Sigmoid colon (tissue), 7 donors: ENCODE results near the gene NRAP. TPM values are rescaled to one million over a fixed set of nuclear protein-coding genes. Genes with fewer than 3 reads are reported as not detected.

Experiments used
- DNase-seq: peaks from one replicate; pipeline ENCODE4 v3.0.0-alpha.2; 2019
- H3K27ac ChIP-seq, 4 donors: fragments of 200-600 bp; sonication (generic); one replicate each; pipeline ENCODE4 v1.5.1; 2016 to 2019; ENCODE audit warnings: mild to moderate bottlenecking in 1 of 4
- H3K27me3 ChIP-seq, 3 donors: fragments of 200-600 bp; sonication (generic); one replicate each; pipeline ENCODE4 v1.5.1; 2019; ENCODE audit warnings: mild to moderate bottlenecking in 1 of 3
- H3K36me3 ChIP-seq, 4 donors: fragments of 200-600 bp; sonication (generic); one replicate each; pipeline ENCODE4 v1.5.1; 2016 to 2019
- H3K4me1 ChIP-seq, 4 donors: fragments of 200-600 bp; sonication (generic); one replicate each; pipeline ENCODE4 v1.5.1; 2017 to 2019
- H3K4me3 ChIP-seq, 4 donors: fragments of 200-600 bp; sonication (generic); one replicate each; pipeline ENCODE4 v1.5.1; 2017 to 2019; ENCODE audit warnings: mild to moderate bottlenecking in 2 of 4, moderate library complexity in 1 of 4
- H3K9me3 ChIP-seq, 4 donors: fragments of 200-600 bp in 3 of 4; sonication (generic) in 3 of 4; one replicate each; pipeline versions ENCODE4 v1.5.1 to v1.6.1; 2013 to 2019
- EP300 ChIP-seq, 4 donors: sonication (generic); formaldehyde crosslinking; IDR thresholded peaks; one replicate each; pipeline ENCODE4 v1.6.1; 2017; ENCODE audit warnings: antibody characterized with exemption in 4 of 4
- POLR2A ChIP-seq, 2 donors: fragments of 450-650 bp; IDR thresholded peaks; one replicate each; pipeline ENCODE4 v1.6.1; 2016; ENCODE audit warnings: antibody characterized with exemption in 2 of 2, mild to moderate bottlenecking in 2 of 2, moderate library complexity in 2 of 2
- POLR2AphosphoS5 ChIP-seq, 4 donors: sonication (generic); formaldehyde crosslinking; IDR thresholded peaks; one replicate each; pipeline ENCODE4 v1.6.1; 2017; ENCODE audit warnings: antibody characterized with exemption in 4 of 4
- WGBS, 2 donors: extraction: QIAGEN DNeasy Blood & Tissue Kit; methylation state at CpG; one replicate each; pipeline ENCODE4 v1.1.7; 2013; 5-methylcytosine and 5-hydroxymethylcytosine counted together
- intact Hi-C: fragments of 100-400 bp; cut with DNase I; formaldehyde crosslinking; loops from one replicate; pipeline ENCODE4 v1.15.1; 2023
- polyA plus RNA-seq, 3 donors: library from polyadenylated mRNA; stranded (reverse); fragments of 200-250 nt; gene quantifications; one replicate each; pipeline ENCODE4 v1.2.3, GENCODE V29; 2013
- total RNA-seq, 4 donors: library from RNA; depleted of rRNA; stranded (reverse); fragments of >200 nt; gene quantifications; one replicate each; pipeline ENCODE4 v1.1.0, GENCODE V29; 2016
- TF ChIP-seq, protein P1 (sequence below), 4 experiments: fragments of 450-650 bp in 3 of 4; fragments of 200-600 bp in 1 of 4; IDR thresholded peaks; one replicate each; pipeline ENCODE4 v1.5.1; 2016 to 2019; ENCODE audit warnings: antibody characterized with exemption in 4 of 4, mild to moderate bottlenecking in 3 of 4, moderate library complexity in 2 of 4
- donor health status: healthy with polysubstance abuse.
- donor health status: Bipolar disorder and iron deficiency.
- donor health status: healthy.

The NRAP gene
- total and polyA plus RNA-seq, 7 donors, result 0.41 to 1.2 (median 0.46) TPM; not detected in 4

DNA sequence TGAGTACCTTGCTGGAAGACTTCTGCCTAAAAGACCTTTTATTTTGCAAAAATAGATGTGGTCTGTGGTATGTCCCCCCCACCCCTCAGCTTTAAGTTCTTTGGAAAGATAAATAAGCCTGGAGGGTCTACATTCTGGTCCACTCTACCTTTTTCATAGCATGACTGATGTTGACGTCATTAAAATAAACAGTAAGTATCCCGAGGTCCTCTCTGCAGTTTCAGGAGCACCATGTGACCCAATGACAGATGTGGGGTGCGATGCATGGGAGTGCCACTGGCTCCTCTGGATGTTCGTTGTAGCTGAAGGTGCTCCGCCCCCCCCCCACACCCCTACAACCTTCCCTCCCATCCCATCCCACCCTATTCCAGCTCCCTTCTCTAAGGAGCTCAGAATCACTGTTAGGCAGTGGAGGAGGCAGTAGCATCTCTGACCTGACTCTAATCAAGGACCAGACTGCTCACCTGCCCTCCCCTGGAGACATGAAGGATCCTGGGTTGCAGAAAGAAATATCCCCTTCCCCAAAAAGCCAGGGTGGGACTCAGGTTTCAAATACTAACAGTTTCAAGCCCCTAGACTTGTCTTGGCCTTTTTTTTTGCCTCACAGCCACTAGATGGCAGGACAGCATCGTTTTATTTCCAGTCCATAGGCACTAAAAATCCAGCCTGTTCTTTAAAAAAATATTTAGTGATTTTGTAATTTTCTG lies 40.9 kb upstream of the NRAP start:
- no peak overlapping the region for H3K4me3 ChIP-seq
- peaks cover 0 to 7% (median 0%) of the 10 kb centered on the region in 4 donors for H3K36me3 ChIP-seq
- TF ChIP-seq POLR2A (IDR thresholded peaks at IDR 0.05), result no peak
- TF ChIP-seq, protein P1, sequence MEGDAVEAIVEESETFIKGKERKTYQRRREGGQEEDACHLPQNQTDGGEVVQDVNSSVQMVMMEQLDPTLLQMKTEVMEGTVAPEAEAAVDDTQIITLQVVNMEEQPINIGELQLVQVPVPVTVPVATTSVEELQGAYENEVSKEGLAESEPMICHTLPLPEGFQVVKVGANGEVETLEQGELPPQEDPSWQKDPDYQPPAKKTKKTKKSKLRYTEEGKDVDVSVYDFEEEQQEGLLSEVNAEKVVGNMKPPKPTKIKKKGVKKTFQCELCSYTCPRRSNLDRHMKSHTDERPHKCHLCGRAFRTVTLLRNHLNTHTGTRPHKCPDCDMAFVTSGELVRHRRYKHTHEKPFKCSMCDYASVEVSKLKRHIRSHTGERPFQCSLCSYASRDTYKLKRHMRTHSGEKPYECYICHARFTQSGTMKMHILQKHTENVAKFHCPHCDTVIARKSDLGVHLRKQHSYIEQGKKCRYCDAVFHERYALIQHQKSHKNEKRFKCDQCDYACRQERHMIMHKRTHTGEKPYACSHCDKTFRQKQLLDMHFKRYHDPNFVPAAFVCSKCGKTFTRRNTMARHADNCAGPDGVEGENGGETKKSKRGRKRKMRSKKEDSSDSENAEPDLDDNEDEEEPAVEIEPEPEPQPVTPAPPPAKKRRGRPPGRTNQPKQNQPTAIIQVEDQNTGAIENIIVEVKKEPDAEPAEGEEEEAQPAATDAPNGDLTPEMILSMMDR (IDR thresholded peaks at IDR 0.05), result peak in 3 of 4 experiments; percentile 55 to 63 (median 58)
- TF ChIP-seq EP300 (IDR thresholded peaks at IDR 0.05), result no peak
- no peak for TF ChIP-seq POLR2AphosphoS5 (IDR thresholded peaks at IDR 0.05)
- H3K4me1 ChIP-seq, result peaks cover 0 to 37% (median 26%) of the 10 kb centered on the region in 4 donors
- H3K27ac ChIP-seq, result no peak overlapping the region
- WGBS, 2 donors, result 42 to 61% methylated on average over 6 of the region's 6 CpGs
- intact Hi-C loops, result loop anchor here (5.0 kb wide), 3 partner anchors 93 to 398 kb away; partner anchors contain the start of genes DCLRE1A and NHLRC2
- no peak for DNase-seq
- H3K27me3 ChIP-seq, result no peaks in the 10 kb centered on the region
- no peaks in the 10 kb centered on the region for H3K9me3 ChIP-seq

DNA sequence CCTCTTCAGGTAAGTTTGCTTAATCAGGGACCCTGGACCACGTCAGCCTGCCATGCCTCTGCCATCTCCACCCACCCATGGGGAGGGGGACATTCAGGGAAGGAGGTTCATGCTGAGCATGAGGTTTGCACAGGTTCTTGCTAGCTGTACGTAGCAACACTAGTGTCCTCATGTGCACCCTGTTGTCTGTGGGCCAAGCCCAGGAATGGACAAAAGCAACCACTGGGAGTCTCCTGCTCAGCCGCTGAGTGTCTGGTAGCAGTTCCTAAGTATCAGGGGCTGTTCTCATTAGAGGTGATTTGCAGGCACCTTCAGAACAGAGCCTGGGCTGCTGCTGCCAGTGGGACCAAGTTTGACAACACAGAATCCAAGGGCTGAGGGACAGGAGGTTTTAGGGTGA lies 33.8 kb upstream of the NRAP start:
- Histone ChIP-seq H3K4me1 (no peaks in the 10 kb centered on the region), H3K27me3 (no peaks in the 10 kb centered on the region), H3K27ac (no peak overlapping the region), H3K9me3 (peaks cover 0 to 4% (median 2%) of the 10 kb centered on the region in 4 donors), H3K36me3 (peaks cover 0 to 44% (median 16%) of the 10 kb centered on the region in 4 donors), H3K4me3 (no peak overlapping the region)
- intact Hi-C loops, result no loop called here
- DNase-seq, result no peak
- 97 to 99% methylated on average over 3 of the region's 3 CpGs for WGBS, 2 donors
- TF ChIP-seq, protein P1 (IDR thresholded peaks at IDR 0.05), result no peak
- no peak for TF ChIP-seq POLR2A (IDR thresholded peaks at IDR 0.05)
- TF ChIP-seq EP300 (IDR thresholded peaks at IDR 0.05), result no peak

DNA sequence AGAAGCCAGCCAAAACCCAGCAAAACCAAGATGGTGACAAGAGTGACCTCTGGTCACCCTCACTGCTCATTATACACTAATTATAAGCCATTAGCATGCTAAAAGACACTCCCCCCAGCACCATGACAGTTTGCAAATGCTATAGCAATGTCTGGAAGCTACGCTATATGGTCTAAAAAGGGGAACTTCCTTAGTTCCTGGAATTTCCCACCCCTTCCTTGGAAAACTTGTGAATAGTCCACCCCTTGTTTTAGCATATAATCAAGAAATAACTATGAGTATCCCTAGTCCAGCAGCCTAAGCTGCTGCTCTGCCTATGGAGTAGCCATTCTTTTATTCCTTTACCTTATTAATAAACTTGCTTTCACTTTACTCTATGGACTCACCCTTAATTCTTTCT lies 31.9 kb upstream of the NRAP start:
- WGBS, 2 donors, result 97% methylated on average over 1 of the region's 1 CpG
- Histone ChIP-seq H3K36me3 (peaks cover 0 to 53% (median 20%) of the 10 kb centered on the region in 4 donors), H3K4me1 (no peaks in the 10 kb centered on the region), H3K27ac (no peak overlapping the region), H3K27me3 (no peaks in the 10 kb centered on the region), H3K9me3 (peaks cover 0 to 6% (median 3%) of the 10 kb centered on the region in 4 donors), H3K4me3 (no peak overlapping the region)
- DNase-seq, result no peak
- no peak for TF ChIP-seq EP300 (IDR thresholded peaks at IDR 0.05)
- no peak for TF ChIP-seq POLR2A (IDR thresholded peaks at IDR 0.05)
- TF ChIP-seq, protein P1 (IDR thresholded peaks at IDR 0.05), result no peak
- intact Hi-C loops, result no loop called here

DNA sequence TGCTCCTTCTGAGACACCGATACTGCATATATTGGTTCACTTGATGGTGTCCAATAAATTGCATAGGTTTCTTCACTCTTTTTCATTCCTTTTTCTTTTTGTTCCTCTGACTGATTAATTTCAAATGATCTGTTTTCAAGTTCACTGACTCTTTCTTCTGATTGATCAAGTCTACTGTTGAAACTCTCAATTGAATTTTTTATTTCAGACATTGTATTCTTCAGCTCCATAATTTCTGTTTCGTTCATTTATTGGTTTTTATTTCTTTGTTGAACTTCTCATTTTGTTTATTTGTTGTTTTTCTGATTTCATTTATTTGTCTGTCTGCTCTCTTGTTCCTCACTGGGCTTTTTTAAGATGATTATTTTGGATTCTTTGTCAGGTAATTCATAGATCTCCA lies 29.5 kb upstream of the NRAP start:
- H3K27ac ChIP-seq, result no peak overlapping the region
- H3K4me3 ChIP-seq, result no peak overlapping the region
- DNase-seq, result no peak
- intact Hi-C loops, result no loop called here
- no peaks in the 10 kb centered on the region for H3K27me3 ChIP-seq
- TF ChIP-seq POLR2A (IDR thresholded peaks at IDR 0.05) (no peak), POLR2AphosphoS5 (IDR thresholded peaks at IDR 0.05) (no peak), EP300 (IDR thresholded peaks at IDR 0.05) (no peak)
- TF ChIP-seq, protein P1 (IDR thresholded peaks at IDR 0.05), result no peak
- no peaks in the 10 kb centered on the region for H3K4me1 ChIP-seq
- peaks cover 0 to 6% (median 3%) of the 10 kb centered on the region in 4 donors for H3K9me3 ChIP-seq
- H3K36me3 ChIP-seq, result peaks cover 0 to 32% (median 16%) of the 10 kb centered on the region in 4 donors
- WGBS, 2 donors, result 96 to 99% methylated on average over 2 of the region's 2 CpGs
